IPS-18c (cell line): ENCODE results near the gene LIMA1.
"Not testable (repeated sequence)": the region's sequence is repeated elsewhere in the genome, so short reads cannot be mapped to it uniquely, and the experiment has no call there.

Experiments
- H3K4me3 ChIP-seq: 2 replicates; pipeline ENCODE4 v1.7.0; 2013; ENCODE audit warnings: low read depth, mild to moderate bottlenecking, low read length, moderate library complexity; ENCODE audit not compliant: insufficient read depth
- H3K9me3 ChIP-seq: one replicate; pipeline ENCODE4 v1.6.1; 2013; ENCODE audit warnings: mild to moderate bottlenecking, low read length, moderate library complexity; ENCODE audit not compliant: control insufficient read depth, insufficient read depth

Gene LIMA1

GRCh38 chr12:50185970-50186663 lies 97.2 kb downstream of the LIMA1 start:
- no peaks in the 10 kb centered on the region for H3K9me3 ChIP-seq
- H3K4me3 ChIP-seq = no peak overlapping the region

- Histone ChIP-seq H3K9me3 (no peaks in the 10 kb centered on the region), H3K4me3 (no peak overlapping the region)
Observed at GRCh38 chr12:50185301-50185895, 97.9 kb downstream of the LIMA1 start.

GRCh38 chr12:50184261-50184660 lies 99.1 kb downstream of the LIMA1 start:
- no peaks in the 10 kb centered on the region for H3K9me3 ChIP-seq
- H3K4me3 ChIP-seq = no peak overlapping the region

- Histone ChIP-seq H3K4me3 (no peak overlapping the region), H3K9me3 (peaks cover 2% of the 10 kb centered on the region)
Observed at GRCh38 chr12:50182461-50182860, 100.9 kb downstream of the LIMA1 start.

GRCh38 chr12:50181691-50182090 lies 101.6 kb downstream of the LIMA1 start:
- H3K4me3 ChIP-seq = no peak overlapping the region
- H3K9me3 ChIP-seq = peaks cover 2% of the 10 kb centered on the region

- H3K9me3 ChIP-seq = peaks cover 2% of the 10 kb centered on the region
- no peak overlapping the region for H3K4me3 ChIP-seq
Observed at GRCh38 chr12:50175716-50176026, 107.6 kb downstream of the LIMA1 start.

- Histone ChIP-seq H3K4me3 (no peak overlapping the region), H3K9me3 (peaks cover 2% of the 10 kb centered on the region)
Observed at GRCh38 chr12:50174971-50175715, 108.2 kb downstream of the LIMA1 start.

GRCh38 chr12:50167049-50167828 lies 116.1 kb downstream of the LIMA1 start, which contains the start of gene CERS5:
Gene CERS5, minus strand, starts transcription at chr12:50167369. Its CDS starts 72 bp downstream, at chr12:50167297.
- H3K9me3 ChIP-seq = no peaks in the 10 kb centered on the region
- peak within 1 kb of the TSS; percentile 83 for H3K4me3 ChIP-seq

GRCh38 chr12:50166799-50167048 lies 116.6 kb downstream of the LIMA1 start:
- Histone ChIP-seq H3K4me3 (peak overlapping the region; percentile 83), H3K9me3 (no peaks in the 10 kb centered on the region)

- H3K4me3 ChIP-seq = no peak overlapping the region
- no peaks in the 10 kb centered on the region for H3K9me3 ChIP-seq
Observed at GRCh38 chr12:50164963-50165362, 118.4 kb downstream of the LIMA1 start.

GRCh38 chr12:50162230-50162629 lies 121.1 kb downstream of the LIMA1 start:
- H3K9me3 ChIP-seq = no peaks in the 10 kb centered on the region
- no peak overlapping the region for H3K4me3 ChIP-seq

GRCh38 chr12:50160643-50161042 lies 122.7 kb downstream of the LIMA1 start:
- no peak overlapping the region for H3K4me3 ChIP-seq
- no peaks in the 10 kb centered on the region for H3K9me3 ChIP-seq

- H3K4me3 ChIP-seq = no peak overlapping the region
- H3K9me3 ChIP-seq = no peaks in the 10 kb centered on the region
Observed at GRCh38 chr12:50157259-50157658, 126.1 kb downstream of the LIMA1 start.

- H3K4me3 ChIP-seq = no peak overlapping the region
- no peaks in the 10 kb centered on the region for H3K9me3 ChIP-seq
Observed at GRCh38 chr12:50156641-50157040, 126.7 kb downstream of the LIMA1 start.

- not testable (repeated sequence) for H3K4me3 ChIP-seq, H3K9me3 ChIP-seq
Observed at GRCh38 chr12:50154947-50155346, 128.4 kb downstream of the LIMA1 start.

- no peak overlapping the region for H3K4me3 ChIP-seq
- H3K9me3 ChIP-seq = no peaks in the 10 kb centered on the region
Observed at GRCh38 chr12:50151047-50151687, 132.2 kb downstream of the LIMA1 start.

- no peak overlapping the region for H3K4me3 ChIP-seq
- no peaks in the 10 kb centered on the region for H3K9me3 ChIP-seq
Observed at GRCh38 chr12:50149311-50149710, 134.0 kb downstream of the LIMA1 start.
